T-helper 9 cell (primary cell): ENCODE measurements around the gene KLK5.
"Not testable (repeated sequence)": the region's sequence is repeated elsewhere in the genome, so short reads cannot be mapped to it uniquely, and the experiment has no call there.

Experiments used
- DNase-seq: peaks from one replicate; pipeline ENCODE4 v3.0.0-alpha.2; 2020
- total RNA-seq, 2 donors: gene quantifications; one replicate each; lab custom pipeline; 2026; lab: John Stamatoyannopoulos, UW

The KLK5 gene
- total RNA-seq, result 0 reads per million in 2 donors

- no peak for DNase-seq
Observed at GRCh38 chr19:50952910-50953309, at the start of gene KLK5. Gene KLK5, minus strand, starts transcription at chr19:50953038. Its CDS starts 381 bp downstream, at chr19:50952657.

GRCh38 chr19:51002089-51002532 is 49.3 kb upstream of the KLK5 start:
- DNase-seq, result no peak

- no peak for DNase-seq
Observed at GRCh38 chr19:51001515-51001914, 48.7 kb upstream of the KLK5 start, which contains the start of gene KLK8. Gene KLK8, minus strand, starts transcription at chr19:51001604. Its CDS starts 437 bp downstream, at chr19:51001167.

- DNase-seq, result no peak
Observed at GRCh38 chr19:51000981-51001380, 48.1 kb upstream of the KLK5 start.

GRCh38 chr19:51000426-51000825 is 47.6 kb upstream of the KLK5 start:
- no peak for DNase-seq

GRCh38 chr19:50998686-50999085 is 45.8 kb upstream of the KLK5 start:
- no peak for DNase-seq

- DNase-seq, result no peak
Observed at GRCh38 chr19:50998061-50998460, 45.2 kb upstream of the KLK5 start.

- no peak for DNase-seq
Observed at GRCh38 chr19:50994129-50994528, 41.3 kb upstream of the KLK5 start.

- no peak for DNase-seq
Observed at GRCh38 chr19:50992666-50993035, 39.8 kb upstream of the KLK5 start.

GRCh38 chr19:50984416-50984815 is 31.6 kb upstream of the KLK5 start:
- not testable (repeated sequence) for DNase-seq

- DNase-seq, result no peak
Observed at GRCh38 chr19:50983625-50984292, 30.9 kb upstream of the KLK5 start, which contains the start of gene KLK7. Gene KLK7, minus strand, starts transcription at chr19:50983917. Its CDS starts 1,518 bp downstream, at chr19:50982399.

- DNase-seq, result no peak
Observed at GRCh38 chr19:50982186-50982585, 29.3 kb upstream of the KLK5 start.

GRCh38 chr19:50981587-50982146 is 28.8 kb upstream of the KLK5 start:
- no peak for DNase-seq

GRCh38 chr19:50980208-50980607 is 27.4 kb upstream of the KLK5 start:
- DNase-seq, result no peak

- no peak for DNase-seq
Observed at GRCh38 chr19:50979758-50980157, 26.9 kb upstream of the KLK5 start.

- DNase-seq, result no peak
Observed at GRCh38 chr19:50978772-50979390, 26.0 kb upstream of the KLK5 start.

- no peak for DNase-seq
Observed at GRCh38 chr19:50977626-50978025, 24.8 kb upstream of the KLK5 start.

GRCh38 chr19:50975766-50976165 is 22.9 kb upstream of the KLK5 start:
- DNase-seq, result no peak

GRCh38 chr19:50974702-50975556 is 22.1 kb upstream of the KLK5 start:
- no peak for DNase-seq

GRCh38 chr19:50972795-50973376 is 20.0 kb upstream of the KLK5 start:
- DNase-seq, result no peak

GRCh38 chr19:50969810-50970209 is 17.0 kb upstream of the KLK5 start:
- not testable (repeated sequence) for DNase-seq

GRCh38 chr19:50969413-50969760 is 16.5 kb upstream of the KLK5 start, which contains the start of gene KLK6:
Gene KLK6, minus strand, starts transcription at chr19:50969591. Its CDS starts 1,487 bp downstream, at chr19:50968104.
- DNase-seq, result no peak
